Pulmonary artery endothelial cell (primary cell): Measurements from ENCODE around the gene NOL11. TPM values are rescaled to one million over a fixed set of nuclear protein-coding genes. Genes with fewer than 3 reads are reported as not detected.
"Not testable (repeated sequence)": the region's sequence is repeated elsewhere in the genome, so short reads cannot be mapped to it uniquely, and the experiment has no call there.

Source experiments
- DNase-seq: peaks from one replicate; pipeline ENCODE4 v3.0.0-alpha.2; 2011; ENCODE audit warnings: low read depth, low spot score
- total RNA-seq: library from RNA; depleted of rRNA; stranded (reverse); fragments of >200 nt; gene quantifications from 2 replicates; pipeline ENCODE4 v1.2.3, GENCODE V29; 2014

NOL11 gene
- total RNA-seq, 1 donor from 2014 or later = 40.1 TPM

- no peak for DNase-seq
Measured at GRCh38 chr17:67708378-67708777, 9.4 kb upstream of the NOL11 start.

- DNase-seq = no peak
Measured at GRCh38 chr17:67711916-67712315, 5.8 kb upstream of the NOL11 start.

DNA sequence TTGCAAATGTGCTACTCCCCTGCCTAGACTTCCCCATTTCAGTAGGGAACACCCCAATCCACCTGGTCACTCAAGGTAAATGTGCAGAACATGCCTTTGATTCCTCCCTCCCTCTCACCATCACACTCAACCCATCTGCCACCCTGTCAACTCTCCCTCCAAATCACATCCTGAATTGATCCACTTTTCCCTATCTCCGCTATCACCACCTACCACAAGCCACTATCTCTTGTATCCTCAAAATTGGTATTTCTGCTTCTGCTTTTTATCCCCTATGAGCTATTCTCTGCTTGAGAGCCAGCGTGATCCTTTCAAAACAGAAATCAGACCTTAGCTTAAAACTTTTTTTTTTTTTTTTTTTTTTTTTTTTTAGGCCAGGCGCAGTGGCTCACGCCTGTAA is 5.4 kb upstream of the NOL11 start:
- no peak for DNase-seq

- no peak for DNase-seq
Measured at GRCh38 chr17:67713169-67713568, 4.6 kb upstream of the NOL11 start.

DNA sequence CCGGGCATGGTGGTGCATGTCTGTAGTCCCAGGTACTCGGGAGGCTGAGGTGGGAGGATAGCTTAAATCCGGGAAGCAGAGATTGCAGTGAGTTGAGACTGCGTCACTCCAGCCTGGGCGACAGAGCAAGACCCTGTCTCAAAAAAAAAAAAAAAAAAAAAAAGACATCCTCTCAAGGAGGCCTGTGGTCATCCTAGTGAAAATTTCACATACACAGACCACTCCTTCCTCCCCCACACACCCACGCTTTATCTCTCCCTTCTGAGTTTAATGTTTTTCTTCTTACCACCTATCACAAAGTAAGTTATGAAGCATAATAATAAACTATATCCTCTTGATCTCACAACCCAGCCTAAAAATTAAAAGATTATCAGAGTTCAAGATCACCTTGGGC is 1.3 kb upstream of the NOL11 start:
- no peak for DNase-seq

- no peak for DNase-seq
Measured at GRCh38 chr17:67717192-67717623, 528 bp upstream of the NOL11 start.

GRCh38 chr17:67718325-67718941 is 697 bp downstream of the NOL11 start:
- DNase-seq = no peak

DNA sequence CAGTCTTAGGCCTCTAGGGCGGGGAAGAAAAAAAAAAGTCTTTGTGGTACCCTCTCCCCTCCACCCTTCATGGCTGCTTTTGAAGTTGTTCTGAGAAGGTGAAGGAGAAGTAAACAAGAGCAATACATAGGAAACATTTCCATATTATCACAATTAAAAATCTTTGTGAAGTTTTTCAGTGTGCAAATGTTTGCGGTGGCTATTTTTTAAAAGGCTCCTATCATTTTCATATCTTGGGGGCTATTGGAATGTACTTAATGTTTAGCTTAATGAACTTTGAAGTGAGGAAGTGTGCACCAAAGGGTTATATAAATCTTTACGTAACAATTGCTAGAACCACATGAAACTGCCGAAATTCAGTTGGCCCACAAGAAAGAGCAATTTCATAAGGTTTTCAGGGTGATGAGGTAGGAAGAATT is 7.6 kb downstream of the NOL11 start:
- no peak for DNase-seq

- DNase-seq = no peak
Measured at GRCh38 chr17:67725807-67726206, 8.1 kb downstream of the NOL11 start.

- DNase-seq = not testable (repeated sequence)
Measured at GRCh38 chr17:67727152-67728039, 9.7 kb downstream of the NOL11 start.

- DNase-seq = no peak
Measured at GRCh38 chr17:67729903-67730302, 12.2 kb downstream of the NOL11 start.

GRCh38 chr17:67730731-67731130 is 13.0 kb downstream of the NOL11 start:
- DNase-seq = no peak

DNA sequence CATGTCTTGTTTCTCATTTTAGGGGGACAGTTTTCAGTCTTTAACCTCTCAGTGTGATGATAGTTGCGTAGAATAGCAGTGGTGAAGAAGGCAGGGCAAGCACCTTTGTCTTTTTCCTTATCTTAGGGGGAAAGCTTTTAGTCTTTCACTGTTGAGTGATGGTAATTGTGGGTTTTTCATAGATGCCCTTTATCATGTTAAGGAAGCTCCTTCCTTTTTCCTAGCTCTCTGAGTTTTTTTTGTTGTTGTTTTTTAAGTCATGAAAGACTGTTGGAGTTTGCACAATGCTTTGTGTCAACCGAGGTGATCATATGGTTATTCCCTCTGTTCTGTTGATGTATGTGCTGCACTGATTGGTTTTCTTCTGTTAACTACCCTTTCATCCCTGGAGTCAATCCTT is 15.7 kb downstream of the NOL11 start:
- DNase-seq = no peak

GRCh38 chr17:67737145-67737544 is 19.4 kb downstream of the NOL11 start:
- DNase-seq = no peak

DNA sequence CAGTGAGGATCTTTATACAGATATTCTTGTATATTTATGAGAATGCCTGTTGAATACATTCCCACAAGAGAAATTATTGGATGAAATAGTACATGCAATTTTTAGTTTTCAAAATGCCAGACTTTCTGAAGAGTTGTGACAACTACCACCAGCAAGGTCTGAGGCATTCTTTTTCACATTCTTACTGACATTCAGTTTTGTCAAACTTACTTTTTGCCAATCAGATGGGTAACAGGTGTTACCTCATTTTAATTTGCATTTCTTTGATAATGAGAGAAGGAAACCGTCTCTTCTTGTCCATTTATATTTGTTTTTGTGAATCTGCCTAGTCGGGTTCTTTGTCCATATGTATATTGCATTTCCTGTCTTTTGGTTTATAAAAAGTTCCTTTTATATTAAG is 24.3 kb downstream of the NOL11 start:
- DNase-seq = no peak

DNA sequence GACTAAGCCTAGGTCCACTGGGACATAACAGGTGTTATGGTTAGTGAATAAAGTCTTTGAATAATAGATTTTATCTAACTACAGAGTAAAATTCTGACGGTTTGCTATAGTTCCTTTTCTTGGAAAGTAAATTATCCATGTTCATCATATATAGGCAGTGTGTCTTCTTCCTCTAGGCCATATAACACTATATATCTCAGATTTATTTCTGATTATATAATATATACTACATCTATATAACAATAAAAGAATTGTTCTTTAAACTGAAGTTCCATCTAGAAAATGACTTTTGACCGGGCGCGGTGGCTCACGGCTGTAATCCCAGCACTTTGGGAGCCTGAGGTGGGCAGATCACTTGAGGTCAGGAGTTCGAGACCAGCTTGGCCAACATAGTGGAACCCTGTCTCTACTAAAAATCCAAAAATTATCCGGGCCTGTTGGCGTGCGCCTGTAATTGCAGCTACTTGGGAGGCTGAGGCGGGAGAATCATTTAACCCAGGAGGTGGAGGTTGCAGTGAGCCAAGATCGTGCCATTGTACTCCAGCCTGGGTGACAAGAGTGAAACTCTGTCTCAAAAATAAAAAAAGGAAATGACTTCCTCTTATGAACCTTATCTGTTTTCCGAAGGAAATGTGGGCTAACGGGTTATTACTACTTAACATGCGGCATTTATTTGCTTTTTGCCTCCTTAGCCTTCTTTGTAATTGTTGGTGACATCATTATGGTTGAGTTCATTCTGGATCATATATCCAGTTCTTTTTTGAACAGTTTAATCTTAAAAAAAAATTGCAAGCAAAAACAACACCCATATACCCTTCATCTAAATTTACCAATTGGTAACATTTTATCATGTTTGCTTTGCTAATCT is 29.2 kb downstream of the NOL11 start:
- DNase-seq = no peak

GRCh38 chr17:67747681-67748235 is 30.0 kb downstream of the NOL11 start:
- DNase-seq = no peak

DNA sequence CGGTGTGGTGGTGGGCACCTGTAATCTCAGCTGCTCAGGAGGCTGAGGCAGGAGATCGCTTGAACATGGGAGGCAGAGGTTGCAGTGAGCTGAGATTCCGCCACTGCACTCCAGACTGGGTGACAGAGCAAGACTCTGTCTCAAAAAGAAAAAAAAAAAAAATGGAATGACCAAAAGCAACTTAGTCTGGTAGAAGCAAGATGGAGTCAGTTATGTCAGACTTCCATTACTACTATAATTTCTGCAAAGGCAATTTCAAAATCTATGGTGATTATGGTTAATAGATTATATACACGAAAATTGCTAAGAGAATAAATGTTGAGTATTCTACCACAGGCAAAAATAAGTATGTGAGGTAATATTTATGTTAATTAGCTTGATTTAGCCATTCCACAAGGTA is 32.3 kb downstream of the NOL11 start:
- DNase-seq = no peak

DNA sequence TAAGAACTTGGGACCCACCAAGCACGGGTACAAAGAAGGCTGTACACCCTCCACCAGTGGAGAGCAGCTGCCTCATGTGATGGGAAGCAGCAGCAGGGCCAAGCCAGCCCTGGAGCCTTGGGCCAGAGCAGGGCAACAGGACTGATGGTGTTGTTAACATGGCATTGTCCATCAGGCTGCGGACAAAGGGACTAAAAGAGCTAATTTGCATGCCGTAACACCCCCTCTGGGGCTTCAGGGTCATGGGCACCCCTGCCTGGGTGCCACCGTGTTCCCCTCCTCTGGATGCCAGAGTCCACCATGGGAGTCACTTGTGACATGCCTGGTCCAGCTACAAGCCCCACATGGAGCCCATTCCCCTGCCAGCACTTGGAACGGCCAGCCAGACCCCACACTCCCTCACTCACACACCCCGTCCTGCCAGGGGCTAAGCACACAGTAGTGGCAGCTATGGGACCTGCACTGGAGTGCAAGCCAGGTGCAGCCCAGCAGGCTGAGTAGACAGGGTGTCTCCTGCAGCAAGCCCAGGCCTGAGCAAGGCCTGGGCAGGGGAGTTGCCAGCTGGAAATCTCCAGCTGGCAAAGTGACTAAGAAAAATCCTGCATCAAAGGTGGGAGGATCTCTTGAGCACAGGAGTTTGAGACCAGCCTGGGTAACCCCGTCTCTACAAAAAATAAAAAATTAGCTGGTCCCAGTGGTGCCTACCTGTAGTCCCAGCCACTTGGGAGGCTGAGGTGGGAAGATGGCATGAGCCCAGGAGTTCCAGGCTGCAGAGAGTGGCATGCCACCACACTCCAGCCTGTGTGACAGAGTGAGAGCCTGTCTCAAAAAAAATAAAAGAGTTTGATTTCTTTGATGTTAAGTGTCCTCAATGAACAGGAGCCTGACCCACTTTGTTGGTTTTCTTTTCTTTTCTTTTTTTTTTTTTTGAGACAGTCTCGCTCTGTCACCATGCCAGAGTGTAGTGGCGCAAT is 33.7 kb downstream of the NOL11 start:
- no peak for DNase-seq

GRCh38 chr17:67752160-67752559 is 34.4 kb downstream of the NOL11 start:
- DNase-seq = not testable (repeated sequence)
